HG02938 (cell line): Measurements from ENCODE around the gene HTR4.

Source experiments
- ATAC-seq: cut with Tn5 transposase; IDR thresholded peaks from one replicate; pipeline ENCODE4 v1.9.1; 2021; ENCODE audit warnings: mild to moderate bottlenecking, moderate library complexity; ENCODE audit not compliant: unreplicated experiment

HTR4 gene

DNA sequence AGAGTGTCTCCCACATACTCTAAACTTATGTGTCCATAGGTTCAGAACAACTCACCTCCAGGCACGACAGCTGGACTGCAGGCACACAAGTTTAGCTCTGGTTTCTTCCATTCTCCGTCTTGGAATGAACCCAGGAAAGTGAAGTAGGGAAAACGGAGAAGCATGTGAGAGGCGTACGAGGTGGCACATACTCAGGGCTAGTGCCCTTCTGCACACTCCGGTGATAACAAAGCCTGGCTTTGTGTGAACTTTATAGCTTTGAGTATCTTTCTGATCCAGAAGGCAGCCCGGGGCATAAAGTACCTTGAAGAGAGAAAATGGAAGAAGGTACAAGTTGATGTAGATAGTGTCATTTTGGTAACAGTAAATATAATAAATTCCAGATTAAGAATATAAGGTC, 11.1 kb upstream of the HTR4 start:
- ATAC-seq, result no peak

DNA sequence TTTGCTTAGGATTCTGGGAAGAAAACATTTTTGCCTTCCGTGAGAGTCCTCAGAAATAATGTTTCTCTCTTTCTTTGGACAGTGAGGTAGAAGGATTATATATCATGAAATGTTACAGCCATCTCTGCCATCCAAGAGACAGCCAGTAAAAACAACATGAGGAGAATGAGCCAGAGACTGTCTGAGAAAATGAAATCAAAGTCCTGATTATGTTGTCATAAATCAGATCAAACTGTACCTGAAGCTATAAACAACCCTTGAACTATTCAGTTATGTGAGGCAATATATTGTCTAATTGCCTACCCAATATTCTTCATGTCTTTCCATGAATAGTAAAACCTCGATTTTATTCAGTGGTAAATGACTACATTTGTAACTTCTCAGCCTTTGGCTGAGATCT, 9.2 kb upstream of the HTR4 start:
- no peak for ATAC-seq

DNA sequence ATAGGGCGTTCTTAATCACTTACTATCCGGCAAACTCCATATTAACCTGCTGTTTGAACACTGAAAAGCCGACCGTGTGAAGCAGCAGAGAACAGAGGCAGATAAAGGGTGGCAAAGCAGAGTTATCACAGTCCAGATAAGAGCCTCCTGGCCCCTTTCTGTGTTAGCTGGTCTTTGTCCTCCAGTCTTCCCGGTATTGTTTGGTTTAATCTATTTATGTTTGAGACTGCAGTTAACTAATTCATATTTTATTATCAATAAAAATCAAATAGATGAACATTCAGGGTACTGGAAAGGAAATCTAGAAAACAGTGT, 6.0 kb upstream of the HTR4 start:
- no peak for ATAC-seq

DNA sequence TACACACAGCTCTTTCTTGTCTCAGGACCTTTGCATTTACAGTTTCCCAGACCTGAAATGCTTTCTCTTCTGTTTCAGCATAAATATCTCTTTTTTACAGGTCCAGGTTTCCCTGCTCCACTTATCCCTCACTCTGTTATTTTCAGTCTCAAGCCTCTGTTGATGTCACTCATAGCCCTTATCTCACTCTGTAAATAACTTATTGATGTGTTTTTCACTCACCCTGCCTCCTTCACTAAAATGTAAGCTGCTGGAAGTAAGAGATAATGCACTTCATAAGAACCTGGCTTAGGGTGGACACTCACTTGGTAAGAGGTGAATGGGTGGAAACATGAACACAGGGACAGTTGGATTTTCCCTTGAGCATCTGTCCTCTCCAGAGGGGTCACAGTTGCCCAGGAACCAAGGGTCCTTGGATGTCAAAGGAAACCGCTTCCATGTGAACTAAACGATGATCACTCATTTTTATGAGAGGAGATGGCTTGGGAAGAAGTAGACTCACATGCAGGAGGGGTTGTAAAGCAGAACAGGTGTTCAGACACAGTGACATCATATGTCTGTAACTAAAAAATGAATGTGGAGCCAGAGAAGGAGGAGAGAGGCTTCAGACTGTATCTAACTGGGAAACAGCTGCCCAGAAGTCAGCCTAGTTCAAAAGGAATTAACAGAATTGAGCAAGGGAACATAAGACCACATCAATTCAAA, 5.5 kb upstream of the HTR4 start:
- ATAC-seq, result no peak

DNA sequence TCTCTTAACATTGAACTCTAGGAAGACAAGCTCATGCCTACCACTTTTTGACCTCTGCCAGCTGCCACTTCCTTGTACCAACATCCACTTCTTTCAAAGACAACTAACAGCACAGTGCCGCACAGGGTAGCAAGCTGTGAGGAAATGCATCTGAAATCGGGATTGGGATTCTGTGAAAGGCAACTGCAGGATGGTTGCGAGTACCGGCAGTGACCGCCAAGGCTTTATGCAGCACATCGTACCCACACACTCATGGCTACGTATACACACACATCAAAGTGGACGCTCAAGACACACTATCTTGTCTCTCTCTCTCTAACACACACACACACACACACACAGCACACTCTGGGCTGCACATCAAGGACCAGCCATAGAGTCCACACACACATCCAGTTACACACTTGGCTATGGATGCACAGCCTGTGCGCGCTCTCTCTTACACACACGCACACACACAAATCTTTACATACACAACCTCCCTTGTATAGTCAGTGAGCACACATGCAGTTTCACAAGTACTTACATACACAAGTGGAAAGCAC, 964 bp downstream of the HTR4 start:
- no peak for ATAC-seq

DNA sequence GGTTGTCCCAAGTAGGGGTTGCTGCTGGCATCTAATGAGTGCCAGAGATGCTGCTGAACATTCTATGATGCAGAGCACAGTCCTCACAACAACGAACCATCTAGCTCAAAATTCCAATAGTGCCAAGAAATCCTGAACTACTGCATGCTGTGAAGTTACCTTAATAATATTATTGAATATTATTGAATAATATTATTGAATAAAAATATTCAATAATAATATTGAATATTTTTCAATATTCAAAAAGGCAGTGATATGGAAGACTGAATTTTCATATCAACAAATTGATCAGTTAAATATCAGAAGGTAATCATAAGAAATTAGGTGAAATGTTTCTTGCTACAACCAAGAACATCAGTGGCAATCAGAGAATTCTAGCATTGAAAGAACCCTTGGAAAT, 2.8 kb downstream of the HTR4 start:
- no peak for ATAC-seq

DNA sequence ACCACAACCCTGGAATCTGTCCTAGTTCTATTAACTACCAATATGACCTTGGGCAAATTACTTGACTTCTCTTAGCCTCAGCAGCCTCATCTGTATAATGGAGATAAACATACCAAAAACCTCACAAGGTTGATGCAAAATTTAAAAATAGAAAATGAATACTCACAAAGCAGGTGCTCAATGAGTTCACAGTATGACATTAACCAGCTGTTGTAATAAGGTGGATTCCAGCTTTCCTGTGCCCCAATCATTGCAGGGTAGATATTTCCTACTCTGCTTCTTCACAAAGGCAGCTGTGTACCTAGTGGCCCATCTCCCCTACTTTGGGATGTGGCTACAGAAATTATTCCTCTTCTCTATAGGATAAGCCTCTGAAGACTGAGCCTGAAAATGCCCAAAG, 8.8 kb downstream of the HTR4 start:
- ATAC-seq, result no peak

DNA sequence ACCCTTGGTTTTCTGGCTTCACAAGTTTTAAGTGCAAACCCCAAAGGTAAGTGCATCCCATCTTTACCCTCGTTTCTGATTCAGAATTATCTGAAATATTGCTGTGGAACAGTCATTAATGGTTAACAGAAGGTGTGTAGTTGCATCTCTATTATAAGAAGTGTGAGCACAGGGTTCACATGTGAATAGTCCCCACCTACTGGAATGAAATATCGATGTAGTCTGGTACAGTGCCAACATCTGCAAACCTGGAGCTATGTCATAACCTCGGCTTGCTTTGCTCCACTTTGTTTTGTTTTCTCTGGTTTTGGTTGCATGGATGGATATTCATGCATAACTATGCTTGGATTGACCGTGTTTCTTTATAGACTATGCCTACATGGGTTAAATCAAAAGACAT, 12.6 kb downstream of the HTR4 start:
- ATAC-seq, result no peak

DNA sequence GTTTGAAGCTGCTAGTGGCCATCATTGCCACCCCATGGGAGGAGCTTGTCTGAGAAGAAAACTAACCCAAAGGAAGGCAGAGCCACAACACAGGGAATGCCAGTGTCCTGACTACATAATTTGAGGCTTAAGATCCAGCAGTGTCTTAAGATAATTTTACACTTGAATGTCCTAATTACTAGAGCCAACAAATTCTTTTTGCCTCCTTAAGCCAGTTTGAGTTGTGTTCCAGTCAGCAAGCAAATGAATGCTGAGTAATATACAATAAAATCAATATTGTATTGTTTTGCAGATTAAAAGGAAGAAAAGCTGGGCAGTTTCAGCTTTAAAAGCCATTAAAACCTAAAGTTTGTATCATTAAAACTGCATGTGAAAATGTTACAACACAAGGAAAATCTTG, 13.9 kb downstream of the HTR4 start:
- no peak for ATAC-seq

DNA sequence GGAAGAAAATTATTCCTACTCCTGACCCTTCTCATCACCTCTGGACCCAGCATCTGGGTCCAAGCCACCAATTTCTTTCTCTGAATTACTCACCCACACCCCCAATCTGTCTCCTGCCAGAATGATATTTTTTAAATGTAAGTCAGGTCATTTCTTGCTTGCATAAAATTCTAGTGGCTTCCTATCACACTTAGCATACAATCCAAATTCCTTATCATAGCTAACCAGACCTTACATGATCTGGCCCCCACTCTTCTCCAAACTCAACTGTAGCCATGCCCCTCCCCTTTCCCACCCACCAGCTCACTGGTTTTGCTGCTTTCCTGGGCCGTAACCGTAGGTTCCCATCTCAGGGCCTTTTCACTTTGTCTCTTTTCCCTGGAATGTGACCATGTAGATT, 15.2 kb downstream of the HTR4 start:
- no peak for ATAC-seq

DNA sequence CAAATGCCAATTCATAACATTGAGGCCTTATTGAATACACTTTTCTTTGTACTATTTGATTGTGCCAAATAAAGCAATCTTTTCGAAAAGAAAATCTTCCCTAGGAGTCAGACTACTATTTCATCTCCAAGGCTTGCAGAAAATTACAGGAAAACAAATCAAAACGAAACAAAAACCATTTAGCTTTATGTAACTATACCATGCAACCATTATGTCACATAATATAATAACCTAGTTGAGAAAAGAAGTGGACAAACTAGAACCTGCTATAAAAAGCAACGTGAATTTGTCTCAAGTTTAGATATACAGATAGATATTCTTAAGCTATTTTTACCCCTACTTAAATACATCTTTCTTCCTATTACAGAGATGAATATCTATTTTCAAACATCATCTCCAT, 18.0 kb downstream of the HTR4 start:
- ATAC-seq, result no peak

DNA sequence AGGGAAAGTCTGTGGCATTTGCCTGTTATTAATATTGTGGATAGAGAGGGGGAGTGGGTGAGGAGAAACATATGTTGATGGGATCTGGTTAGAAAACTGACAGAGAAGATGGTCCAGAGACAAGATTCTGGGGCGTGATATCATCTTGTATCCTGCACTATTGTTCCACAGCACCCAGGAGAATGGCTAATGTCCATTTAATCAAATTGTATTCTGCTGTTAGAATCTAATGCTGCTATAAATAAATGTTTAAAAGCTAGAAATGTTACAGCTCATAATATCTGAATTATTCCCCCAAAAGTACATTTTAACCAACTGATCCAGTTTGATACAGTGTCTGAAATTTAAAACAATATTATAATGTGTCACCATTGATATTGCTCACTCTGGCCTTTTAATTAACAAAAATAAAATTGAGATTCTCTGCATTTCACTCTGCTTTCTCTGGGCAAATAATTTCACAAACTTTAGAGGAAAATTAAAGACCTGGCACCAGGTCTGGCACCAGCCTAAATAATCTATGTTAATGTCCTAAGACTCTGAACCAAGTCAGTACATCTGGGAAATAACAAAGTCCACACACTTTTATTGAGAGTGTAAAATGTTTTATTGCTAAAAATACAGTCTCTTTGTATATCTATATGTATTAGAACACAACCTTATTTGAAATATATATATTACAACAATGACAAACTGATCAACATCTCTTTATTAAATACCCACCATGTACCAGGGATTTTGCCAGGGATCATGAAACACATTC, 18.8 kb downstream of the HTR4 start:
- ATAC-seq, result no peak

DNA sequence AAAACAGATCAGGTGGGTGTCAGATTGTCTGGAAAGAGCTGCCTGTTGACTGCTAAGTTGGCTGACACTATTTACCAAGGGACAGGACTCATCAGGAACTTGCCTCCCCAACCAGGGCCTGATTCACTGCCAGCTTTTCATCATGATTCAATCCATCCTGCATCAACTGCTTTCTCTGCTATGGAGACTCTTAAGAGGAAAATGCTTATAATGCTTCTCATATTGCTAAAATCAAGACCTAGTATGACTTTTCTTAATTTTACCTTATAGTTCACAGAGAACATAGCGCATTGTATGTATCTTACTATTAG, 21.3 kb downstream of the HTR4 start:
- ATAC-seq, result no peak

DNA sequence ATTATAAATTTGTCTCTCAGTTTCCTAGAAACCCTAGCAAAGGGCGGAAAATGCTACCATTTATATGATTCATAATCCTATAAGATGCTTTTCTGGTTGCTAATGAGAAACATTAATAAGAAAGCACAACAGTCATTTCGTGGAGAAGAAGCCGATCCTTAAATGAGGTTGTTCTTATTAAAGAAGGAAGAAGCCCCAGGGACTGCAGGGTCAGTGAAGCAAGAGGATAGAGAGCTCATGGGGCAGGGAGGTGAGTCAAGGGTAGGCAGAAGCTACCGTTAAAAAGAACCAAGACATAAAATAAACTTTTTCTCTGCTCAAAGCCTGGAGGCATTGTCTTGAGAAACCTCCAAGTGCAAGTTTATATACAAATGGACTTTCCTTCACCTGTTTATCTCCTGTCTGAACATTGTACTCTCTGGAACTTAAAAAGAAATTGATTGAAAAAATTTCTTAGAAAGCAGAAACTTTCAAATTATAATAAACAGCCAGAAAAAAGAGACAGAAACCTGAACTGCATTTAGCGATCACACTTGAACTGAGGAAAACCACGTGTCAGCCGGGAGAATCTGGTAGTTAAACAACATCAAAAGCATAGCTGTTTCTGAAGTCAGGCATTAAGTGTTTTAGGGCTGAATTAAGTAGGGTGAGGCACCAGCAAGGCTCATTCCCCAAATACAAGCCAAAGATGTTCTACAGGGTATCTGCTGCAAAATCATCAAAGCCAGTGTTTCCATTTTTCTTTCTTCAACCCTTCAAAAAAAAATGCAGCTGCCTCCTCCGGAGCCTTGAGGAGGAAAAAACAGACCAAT, 21.9 kb downstream of the HTR4 start:
- no peak for ATAC-seq

DNA sequence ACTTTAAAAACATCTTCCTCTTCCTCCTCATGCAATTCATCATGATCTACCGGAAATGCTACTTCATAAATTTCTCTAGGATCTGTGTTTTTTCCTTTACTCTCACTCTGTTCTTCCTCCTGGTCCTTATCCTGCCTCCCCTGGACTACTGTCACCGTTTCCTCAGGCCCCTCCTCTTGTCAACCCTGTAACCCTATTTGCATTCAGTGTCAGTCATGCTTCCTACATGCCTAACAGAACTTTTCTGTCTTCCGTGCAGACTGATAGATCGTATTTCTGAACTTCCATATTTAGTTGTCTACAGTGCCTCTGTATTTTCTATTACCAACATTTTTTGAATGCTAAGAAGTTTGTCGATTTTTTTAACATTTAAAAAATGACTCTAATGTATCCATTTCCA, 27.3 kb downstream of the HTR4 start:
- no peak for ATAC-seq

DNA sequence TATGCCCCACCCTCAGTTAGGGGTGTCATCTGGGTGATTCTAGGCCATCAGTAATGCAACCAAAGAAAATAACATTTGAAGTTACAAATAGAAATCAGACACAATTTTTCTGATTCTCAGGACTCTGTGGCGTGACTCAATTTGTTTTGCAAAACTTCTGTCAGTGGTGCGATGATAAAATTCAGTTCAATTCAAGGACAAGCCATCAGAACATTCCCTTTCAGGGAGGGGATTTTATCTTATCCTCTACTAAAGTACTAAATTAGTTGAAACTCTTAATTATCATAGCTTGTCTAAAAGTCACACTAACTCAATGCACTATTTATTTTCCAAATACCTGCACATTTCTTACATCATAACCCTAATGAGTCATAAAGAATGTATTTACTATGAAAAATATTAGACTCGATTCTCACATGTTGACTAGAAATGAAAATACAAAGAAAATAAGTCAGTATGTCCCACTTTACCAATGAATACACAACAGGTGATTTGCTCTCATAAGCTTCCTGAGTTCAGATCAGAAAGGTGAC, 28.2 kb downstream of the HTR4 start:
- no peak for ATAC-seq

DNA sequence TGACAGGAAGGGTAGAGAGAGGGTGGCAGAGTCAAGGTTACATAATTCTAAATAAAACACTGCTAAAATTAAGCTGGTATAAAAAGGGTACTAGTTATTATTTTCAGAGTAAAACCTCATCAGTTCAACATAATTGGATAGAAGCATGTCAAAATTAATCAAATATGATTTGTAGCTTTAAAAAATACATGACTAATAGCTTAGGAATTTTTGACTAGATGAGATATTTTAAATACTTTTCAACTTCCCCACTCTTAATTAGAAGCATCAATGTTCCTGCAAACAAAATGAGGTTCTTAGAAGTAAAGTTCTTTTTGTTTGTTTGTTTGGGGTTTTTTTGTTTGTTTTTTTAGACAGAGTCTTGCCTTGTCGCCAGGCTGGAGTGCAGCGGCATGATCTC, 29.1 kb downstream of the HTR4 start:
- no peak for ATAC-seq

DNA sequence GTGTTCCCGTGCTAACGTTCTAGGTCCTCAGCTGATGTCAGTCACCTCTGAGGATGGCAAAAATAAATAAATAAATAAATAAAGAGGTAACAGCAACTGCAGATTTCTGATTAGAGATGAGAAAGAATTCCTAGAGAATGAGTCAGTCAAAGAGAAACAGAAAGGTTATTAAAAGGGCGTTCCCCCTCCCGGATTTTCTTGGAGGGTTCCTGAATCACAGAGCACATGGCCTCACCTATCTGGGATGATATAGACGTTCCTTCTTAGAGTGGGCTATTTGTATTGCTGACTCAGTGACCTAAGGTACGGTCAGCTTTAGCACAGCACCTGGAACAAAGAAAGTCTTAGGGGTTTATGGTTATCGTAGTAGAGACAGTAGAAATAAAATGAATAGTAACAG, 30.6 kb downstream of the HTR4 start:
- no peak for ATAC-seq

DNA sequence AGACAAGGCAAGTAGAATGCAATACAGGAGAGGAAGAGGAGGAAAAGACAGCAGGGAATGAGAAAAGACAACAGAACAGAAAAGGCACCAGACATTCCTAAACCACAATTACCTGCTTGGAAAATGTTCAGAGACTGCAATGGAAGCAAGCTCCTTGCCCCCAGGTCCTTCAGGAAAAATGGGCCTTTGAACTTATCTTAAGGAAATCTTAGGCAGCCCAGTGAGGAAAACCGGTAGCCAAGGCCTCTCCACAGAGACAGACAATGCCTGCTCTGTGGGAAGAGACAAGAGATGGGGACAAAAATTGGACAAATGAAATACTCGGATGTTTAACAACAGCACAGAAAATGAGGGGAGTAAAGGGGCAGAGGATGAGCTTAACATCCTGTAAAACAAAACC, 31.2 kb downstream of the HTR4 start:
- ATAC-seq, result no peak

DNA sequence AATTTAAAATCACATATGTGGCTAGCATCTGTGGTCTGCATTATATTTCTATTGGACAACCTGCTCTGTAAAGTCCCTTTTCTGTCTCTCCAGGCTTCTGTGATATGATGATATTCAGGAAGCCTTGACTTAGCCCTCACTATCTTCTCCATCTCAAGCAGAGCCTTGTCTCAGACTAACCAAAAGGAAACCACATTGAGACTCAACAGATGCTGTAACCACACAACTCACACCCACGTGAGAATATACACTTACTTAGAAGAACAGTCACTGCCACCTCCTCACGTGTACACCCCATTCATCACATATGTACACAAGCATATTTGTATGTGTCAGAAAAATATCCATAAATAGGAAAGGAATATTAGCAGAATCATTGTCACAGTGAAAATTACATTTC, 33.6 kb downstream of the HTR4 start:
- peak; percentile 88 for ATAC-seq

DNA sequence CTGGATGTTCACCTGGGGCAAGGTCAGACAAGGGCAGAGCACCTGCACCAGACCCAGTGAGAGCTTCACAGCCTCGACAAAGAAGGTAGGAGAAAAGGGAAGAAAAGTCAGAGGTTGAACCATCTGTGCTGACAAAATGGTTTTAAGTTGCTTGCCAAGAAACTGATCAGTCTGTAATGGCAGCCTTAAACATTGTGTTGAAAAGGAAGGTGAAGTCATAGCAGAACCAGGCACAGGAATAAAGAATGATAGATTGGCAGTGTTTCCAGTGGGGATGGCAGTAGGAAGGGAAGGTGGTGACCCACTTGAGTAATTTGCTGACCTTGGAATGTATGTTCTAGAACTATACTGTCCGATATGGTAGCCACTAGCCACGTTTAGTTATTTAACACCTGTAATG, 34.2 kb downstream of the HTR4 start:
- no peak for ATAC-seq

DNA sequence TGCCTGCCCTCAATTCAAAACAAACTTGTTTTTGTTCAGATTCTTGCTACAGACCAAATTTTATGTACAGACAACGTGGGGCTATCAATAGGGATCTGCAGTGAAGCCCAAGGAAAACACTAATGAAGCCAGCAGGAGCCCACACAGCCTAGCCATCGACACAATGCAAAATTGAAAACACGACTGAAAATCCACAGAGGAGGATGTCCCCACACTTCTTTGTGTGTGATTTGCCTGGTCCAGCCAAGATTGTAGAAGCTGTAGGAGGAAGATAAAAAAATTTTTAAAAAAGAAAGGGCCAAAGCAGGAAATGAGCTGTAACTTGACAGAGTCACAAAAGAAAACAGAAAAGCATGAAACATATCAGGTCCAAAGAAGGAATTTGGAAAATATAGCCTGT, 34.8 kb downstream of the HTR4 start:
- no peak for ATAC-seq
